ENCODE data around the gene RARA.

Gene RARA

GRCh38 chr17:40313668-40314583, 4.9 kb downstream of the RARA start:
- DNase-seq (ENCODE audit: low read depth, low spot score) = no peak
- no peak overlapping the region for H3K4me3 ChIP-seq (ENCODE audit: low read length)

DNA sequence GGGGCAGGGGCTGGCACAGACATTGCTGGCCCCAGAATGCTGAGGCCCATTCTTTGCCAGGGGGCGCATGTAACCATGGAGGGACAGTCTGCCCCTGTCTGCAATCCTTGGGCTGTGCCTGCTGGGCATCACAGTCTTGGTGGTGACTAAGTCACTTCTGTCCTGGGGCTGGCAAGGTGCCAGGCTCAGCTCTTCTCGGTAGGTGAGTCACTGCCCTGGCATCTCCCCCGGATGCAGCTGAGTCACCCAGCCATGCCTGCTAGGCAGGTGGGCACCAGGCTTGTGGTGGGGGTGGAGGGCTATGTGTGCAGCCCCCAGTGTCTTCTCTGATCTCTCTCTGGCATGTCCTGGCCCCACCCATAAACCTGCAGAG, 5.6 kb downstream of the RARA start:
- DNase-seq (ENCODE audit: low read depth, low spot score) = peak; percentile 63

GRCh38 chr17:40315206-40315605, 6.2 kb downstream of the RARA start:
- DNase-seq (ENCODE audit: low read depth, low spot score) = no peak
- no peak overlapping the region for H3K4me3 ChIP-seq (ENCODE audit: low read length)

More for the DNA sequence above, 5.6 kb downstream of the RARA start:
- H3K4me3 ChIP-seq (ENCODE audit: low read length) = no peak overlapping the region

DNA sequence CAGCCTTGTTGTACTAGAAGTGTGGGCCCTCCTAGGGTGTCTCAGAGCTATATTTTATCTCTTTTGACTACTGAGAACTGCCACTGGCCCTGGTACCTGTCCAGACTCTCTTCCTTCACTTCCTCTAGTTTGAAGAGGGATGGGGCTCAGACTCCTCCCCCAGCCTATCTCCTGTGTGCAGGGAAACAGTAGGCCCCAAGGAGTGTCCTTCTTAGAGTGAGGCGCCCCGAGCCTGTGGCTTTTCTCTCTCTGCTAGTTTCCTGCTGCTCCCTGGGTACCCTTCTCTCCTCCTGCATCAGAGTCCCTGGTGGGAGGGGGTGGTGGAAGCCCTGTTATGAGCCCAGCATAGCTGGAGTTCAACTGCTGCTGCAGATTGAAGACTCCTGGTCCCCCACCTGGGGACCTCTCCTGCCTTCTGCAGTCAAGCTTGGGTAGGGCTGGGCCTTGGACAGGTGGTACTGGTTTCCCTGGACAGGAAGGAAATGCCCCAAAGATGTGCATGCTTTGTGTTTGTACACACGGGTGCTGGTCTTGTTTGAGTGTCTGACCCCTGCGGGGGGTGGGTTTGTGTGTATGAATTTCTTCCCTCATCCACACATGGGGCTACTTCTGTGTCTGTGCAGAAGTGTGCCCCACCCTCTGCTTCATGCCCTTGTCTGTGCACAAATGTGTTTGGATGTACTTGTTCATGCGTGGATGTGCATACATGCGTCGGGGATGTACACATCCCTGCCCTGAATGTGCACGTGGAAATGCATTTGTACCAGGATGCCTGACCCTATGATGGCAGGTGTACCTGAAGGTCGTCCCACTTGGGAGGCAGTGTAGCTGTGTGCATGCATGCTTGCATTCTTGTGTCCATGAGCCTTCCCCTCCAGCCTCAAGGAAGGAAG, 6.9 kb downstream of the RARA start:
- no peak overlapping the region for H3K4me3 ChIP-seq (ENCODE audit: low read length)
- DNase-seq (ENCODE audit: low read depth, low spot score) = no peak

GRCh38 chr17:40316571-40317344, 7.8 kb downstream of the RARA start:
- no peak overlapping the region for H3K4me3 ChIP-seq (ENCODE audit: low read length)
- DNase-seq (ENCODE audit: low read depth, low spot score) = no peak

GRCh38 chr17:40317345-40317873, 8.4 kb downstream of the RARA start:
- peak overlapping the region; percentile 72 for H3K4me3 ChIP-seq (ENCODE audit: low read length)
- DNase-seq (ENCODE audit: low read depth, low spot score) = no peak

- peak overlapping the region; percentile 72 for H3K4me3 ChIP-seq (ENCODE audit: low read length)
- DNase-seq (ENCODE audit: low read depth, low spot score) = peak; percentile 88
These were observed 9.2 kb downstream of the RARA start for GRCh38 chr17:40317880-40318829.

DNA sequence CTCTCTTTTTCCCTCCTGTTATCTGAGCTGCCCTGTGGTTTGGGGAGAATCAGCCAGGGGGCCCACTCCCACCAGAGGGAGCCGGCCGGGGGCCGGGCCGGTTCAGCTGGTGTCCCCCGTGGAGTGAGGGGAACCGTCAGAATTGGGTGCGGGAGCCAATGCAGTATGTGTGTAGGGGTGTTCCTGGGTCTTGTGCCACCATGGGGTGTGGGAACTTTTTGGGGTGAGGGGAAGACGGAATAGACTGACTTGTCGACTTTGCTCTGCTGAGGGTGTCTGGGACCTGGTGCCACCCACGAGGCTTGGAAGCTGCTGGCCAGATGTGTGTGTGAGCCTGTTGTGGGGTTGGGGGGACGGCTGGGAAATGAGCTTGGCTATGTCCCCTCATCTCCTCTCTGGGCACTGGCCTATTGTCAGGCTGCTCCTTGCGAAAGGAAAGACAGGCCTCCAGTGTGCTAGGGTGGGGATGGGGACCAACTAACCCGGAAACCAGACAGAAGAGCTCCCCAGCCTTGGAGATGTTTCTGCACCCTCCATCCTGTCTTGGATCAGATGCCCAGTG, 9.9 kb downstream of the RARA start:
- no peak for DNase-seq (ENCODE audit: low read depth, low spot score)
- H3K4me3 ChIP-seq (ENCODE audit: low read length) = peak overlapping the region; percentile 72

GRCh38 chr17:40319651-40320540, 10.9 kb downstream of the RARA start:
- DNase-seq (ENCODE audit: low read depth, low spot score) = no peak
- no peak overlapping the region for H3K4me3 ChIP-seq (ENCODE audit: low read length)

GRCh38 chr17:40320756-40321523, 12.0 kb downstream of the RARA start:
- no peak for DNase-seq (ENCODE audit: low read depth, low spot score)
- no peak overlapping the region for H3K4me3 ChIP-seq (ENCODE audit: low read length)

DNA sequence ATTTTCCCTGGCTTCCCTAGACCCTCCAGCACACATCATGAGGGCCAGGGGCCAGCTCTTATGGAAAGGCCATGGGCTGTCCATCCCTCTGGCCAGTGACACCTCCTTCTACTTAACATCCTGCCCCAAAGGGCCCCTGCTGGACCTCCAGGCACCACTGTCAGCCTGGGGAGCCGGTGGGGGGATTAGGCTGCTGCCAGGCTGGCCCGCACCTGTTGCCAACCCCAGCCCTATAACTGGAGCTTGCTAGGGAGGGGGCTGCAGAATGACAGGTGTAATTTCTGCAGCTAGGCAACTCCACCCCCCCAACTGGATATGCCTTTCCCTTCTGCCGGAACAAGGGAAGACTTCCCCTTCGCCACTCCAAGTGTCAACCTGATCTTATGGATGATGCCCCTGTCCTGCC, 12.5 kb downstream of the RARA start:
- no peak overlapping the region for H3K4me3 ChIP-seq (ENCODE audit: low read length)
- no peak for DNase-seq (ENCODE audit: low read depth, low spot score)

DNA sequence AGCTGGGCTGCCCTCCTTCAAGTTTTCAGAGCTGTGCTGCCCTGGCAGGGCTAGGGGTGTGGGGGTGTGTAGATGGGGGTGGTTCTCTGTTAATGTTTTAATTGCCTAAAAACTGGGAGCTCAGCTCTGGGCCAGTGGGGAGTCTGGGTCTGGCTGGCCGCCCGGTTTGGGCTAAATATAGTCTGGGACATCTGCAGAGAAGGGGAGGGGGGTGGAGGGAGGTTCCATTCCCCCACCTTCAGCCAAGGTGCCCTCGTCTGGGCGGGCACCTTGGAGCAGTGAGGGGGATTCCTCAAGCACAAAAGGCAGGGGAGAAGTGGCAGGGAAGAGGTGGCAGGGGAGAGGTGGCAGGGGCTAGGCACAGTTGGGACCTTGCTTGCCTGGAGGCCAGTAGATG, 13.0 kb downstream of the RARA start:
- H3K4me3 ChIP-seq (ENCODE audit: low read length) = peak overlapping the region; percentile 37
- no peak for DNase-seq (ENCODE audit: low read depth, low spot score)

- DNase-seq (ENCODE audit: low read depth, low spot score) = peak; percentile 94
- peak overlapping the region; percentile 37 for H3K4me3 ChIP-seq (ENCODE audit: low read length)
These were observed 13.7 kb downstream of the RARA start for GRCh38 chr17:40322358-40323315.

GRCh38 chr17:40323391-40324381, 14.7 kb downstream of the RARA start:
- H3K4me3 ChIP-seq (ENCODE audit: low read length) = peak overlapping the region; percentile 37

More at GRCh38 chr17:40323391-40324381, 14.7 kb downstream of the RARA start:
- DNase-seq (ENCODE audit: low read depth, low spot score) = no peak

Measured in Jurkat, Clone E6-1 (cell line).